Fibroblast of mammary gland (primary cell): ENCODE data around the gene TMEM38B.

Experiments
- DNase-seq: peaks from one replicate; pipeline ENCODE4 v3.0.0-alpha.2; 2010; ENCODE audit warnings: low read depth
- H3K4me3 ChIP-seq: 2 replicates; pipeline ENCODE4 v1.5.1; 2011; ENCODE audit warnings: low read depth, mild to moderate bottlenecking, low read length, moderate library complexity; ENCODE audit not compliant: control insufficient read depth
- CTCF ChIP-seq: conservative IDR thresholded peaks from 2 replicates; pipeline ENCODE4 v1.5.1; 2011; ENCODE audit warnings: low read depth, low read length, inconsistent platforms; ENCODE audit not compliant: control insufficient read depth, insufficient read depth

The TMEM38B gene

GRCh38 chr9:105673850-105674387 lies 20.4 kb upstream of the TMEM38B start:
- TF ChIP-seq CTCF: no peak
- H3K4me3 ChIP-seq: no peak overlapping the region
- DNase-seq: no peak

GRCh38 chr9:105676351-105676923 lies 17.9 kb upstream of the TMEM38B start:
- TF ChIP-seq CTCF: no peak
- DNase-seq: no peak
- H3K4me3 ChIP-seq: no peak overlapping the region

GRCh38 chr9:105678163-105678562 lies 16.2 kb upstream of the TMEM38B start:
- H3K4me3 ChIP-seq: no peak overlapping the region
- DNase-seq: no peak

DNA sequence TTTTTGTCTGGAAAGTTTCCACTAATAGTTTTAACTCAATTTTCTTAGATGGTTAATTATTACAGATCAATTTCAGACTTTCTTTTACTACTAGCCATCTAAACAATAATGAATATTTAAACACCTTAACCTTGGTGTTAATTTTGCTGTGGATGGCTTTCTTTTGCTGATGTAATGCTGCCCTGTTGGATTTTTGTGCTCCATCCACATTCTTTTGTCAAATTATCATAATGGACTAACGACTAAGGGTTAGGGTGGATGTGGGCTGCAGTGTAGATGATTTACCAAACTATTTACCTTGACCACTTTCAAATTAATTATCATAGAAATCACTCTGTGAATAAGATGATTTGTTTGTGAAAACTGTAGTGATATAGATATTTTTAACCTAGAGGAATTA lies 15.6 kb upstream of the TMEM38B start:
- no peak overlapping the region for H3K4me3 ChIP-seq
- DNase-seq: no peak
- no peak for TF ChIP-seq CTCF

More at GRCh38 chr9:105678163-105678562, 16.2 kb upstream of the TMEM38B start:
- TF ChIP-seq CTCF: no peak

DNA sequence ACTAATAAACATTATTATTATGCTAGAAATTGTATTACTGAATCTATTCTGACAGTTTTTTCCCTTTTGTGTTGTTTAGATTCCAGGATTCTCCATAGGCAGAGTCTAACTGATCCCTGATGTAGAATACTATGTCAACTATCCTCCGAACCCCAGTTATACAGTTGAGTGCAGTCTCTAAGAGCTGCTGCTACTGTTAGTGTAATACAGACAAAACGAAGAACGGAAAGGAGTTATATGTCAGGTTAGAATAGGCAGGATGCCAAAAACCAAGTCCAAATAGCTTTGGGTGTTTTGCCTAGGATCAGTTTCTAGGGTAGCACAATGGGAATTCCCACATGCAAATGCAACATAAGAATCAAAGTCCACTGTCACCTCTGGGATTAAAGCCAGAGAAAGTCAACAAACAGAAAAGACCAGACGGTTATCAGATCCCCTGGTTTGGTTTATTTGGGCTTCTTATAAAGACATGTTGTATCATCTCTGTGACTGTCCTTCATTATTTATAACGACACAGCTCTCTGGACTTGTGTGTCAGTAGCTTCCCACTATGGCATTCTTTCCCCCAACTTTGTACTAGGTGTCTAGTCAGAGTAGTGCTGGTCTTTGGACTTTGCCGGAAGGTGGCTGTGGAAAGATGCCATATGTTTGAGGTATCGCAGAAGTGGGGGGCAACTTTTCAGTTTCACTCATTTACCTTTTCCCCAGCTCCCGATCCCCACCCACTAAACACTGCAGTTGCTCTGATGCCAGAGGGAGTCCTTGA lies 14.9 kb upstream of the TMEM38B start:
- no peak overlapping the region for H3K4me3 ChIP-seq
- DNase-seq: no peak
- TF ChIP-seq CTCF: no peak

GRCh38 chr9:105681313-105681712 lies 13.0 kb upstream of the TMEM38B start:
- DNase-seq: no peak

More at GRCh38 chr9:105681313-105681712, 13.0 kb upstream of the TMEM38B start:
- TF ChIP-seq CTCF: no peak
- no peak overlapping the region for H3K4me3 ChIP-seq
